HG03159 (cell line): ENCODE results near the gene IL9R.
"Not testable (repeated sequence)": the region's sequence is repeated elsewhere in the genome, so short reads cannot be mapped to it uniquely, and the experiment has no call there.

Source experiments
- ATAC-seq: cut with Tn5 transposase; IDR thresholded peaks from one replicate; pipeline ENCODE4 v1.9.1; 2021; ENCODE audit warnings: mild to moderate bottlenecking, moderate library complexity; ENCODE audit not compliant: unreplicated experiment

Gene IL9R

GRCh38 chrX:155998116-155998515 lies 620 bp downstream of the IL9R start:
- no peak for ATAC-seq

- ATAC-seq = no peak
Observed at GRCh38 chrX:155998761-155999510, 1.4 kb downstream of the IL9R start.

DNA sequence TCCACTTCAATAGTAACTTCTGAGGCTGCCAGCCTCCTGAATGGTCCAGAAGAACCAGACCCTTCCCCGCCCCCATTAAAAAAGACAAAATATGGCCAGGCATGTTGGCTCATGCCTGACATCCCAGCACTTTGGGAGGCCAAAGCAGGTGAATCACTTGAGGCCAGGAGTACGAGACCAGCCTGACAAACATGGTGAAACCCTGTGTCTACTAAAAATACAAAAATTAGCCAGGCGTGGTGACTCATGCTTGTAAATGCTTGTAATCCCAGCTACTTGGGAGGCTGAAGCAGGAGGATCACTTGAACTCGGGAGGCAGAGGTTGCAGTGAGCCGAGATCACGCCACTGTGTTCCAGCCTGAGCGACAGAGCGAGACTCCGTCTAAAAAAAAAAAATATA lies 2.3 kb downstream of the IL9R start:
- ATAC-seq = not testable (repeated sequence)

GRCh38 chrX:156000361-156000926 lies 2.9 kb downstream of the IL9R start:
- no peak for ATAC-seq

DNA sequence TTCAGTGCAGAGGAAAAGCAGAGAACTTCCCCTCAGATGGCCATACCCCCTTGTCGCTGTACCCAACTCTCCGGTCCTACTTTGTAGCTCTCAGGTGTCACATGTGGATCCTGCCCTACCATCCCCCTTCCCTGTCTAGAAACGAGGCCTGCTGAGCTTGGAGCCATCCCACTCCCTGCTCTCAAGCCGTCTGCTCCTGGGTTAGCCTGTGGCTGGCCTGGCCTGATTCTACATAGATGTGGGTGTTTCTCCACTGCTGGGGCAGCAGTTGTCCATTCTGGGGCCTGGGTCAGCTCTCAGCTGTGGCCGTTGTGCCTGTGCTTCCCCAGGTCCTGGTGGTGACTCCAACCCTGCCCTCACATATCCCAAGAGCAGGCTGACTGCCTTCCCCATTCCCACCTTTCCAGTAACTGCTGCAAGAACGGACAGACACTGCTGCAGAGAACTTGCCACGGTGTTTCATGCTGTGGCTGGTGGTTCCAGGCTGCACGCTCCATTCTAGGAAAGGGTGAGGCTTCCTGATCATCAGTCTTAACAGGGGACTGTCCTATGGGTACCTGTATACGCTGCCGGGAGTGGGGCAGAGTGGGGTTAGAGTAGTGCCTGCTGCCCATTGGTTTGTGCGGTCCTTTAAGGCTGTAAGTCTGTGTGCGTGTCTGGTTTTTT lies 3.6 kb downstream of the IL9R start:
- ATAC-seq = no peak

- no peak for ATAC-seq
Observed at GRCh38 chrX:156001667-156002021, 4.1 kb downstream of the IL9R start.

- no peak for ATAC-seq
Observed at GRCh38 chrX:156002507-156002906, 5.0 kb downstream of the IL9R start.

GRCh38 chrX:156003486-156004185 lies 6.1 kb downstream of the IL9R start:
- no peak for ATAC-seq

DNA sequence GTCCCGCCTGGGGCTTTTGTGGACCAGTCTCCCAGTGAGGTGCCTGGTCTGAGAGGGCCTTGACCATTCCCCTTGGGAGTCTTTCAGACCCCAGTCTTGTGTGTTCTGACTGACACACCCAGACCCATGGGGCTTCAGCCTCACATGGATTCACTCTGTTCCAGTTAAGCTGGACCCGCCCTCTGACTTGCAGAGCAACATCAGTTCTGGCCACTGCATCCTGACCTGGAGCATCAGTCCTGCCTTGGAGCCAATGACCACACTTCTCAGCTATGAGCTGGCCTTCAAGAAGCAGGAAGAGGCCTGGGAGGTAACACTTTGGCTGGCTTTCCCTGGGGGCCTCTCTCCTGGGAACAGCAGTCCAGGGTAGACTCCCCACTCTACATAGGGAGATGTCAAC lies 6.8 kb downstream of the IL9R start:
- ATAC-seq = no peak

- ATAC-seq = no peak
Observed at GRCh38 chrX:156004740-156005139, 7.2 kb downstream of the IL9R start.

DNA sequence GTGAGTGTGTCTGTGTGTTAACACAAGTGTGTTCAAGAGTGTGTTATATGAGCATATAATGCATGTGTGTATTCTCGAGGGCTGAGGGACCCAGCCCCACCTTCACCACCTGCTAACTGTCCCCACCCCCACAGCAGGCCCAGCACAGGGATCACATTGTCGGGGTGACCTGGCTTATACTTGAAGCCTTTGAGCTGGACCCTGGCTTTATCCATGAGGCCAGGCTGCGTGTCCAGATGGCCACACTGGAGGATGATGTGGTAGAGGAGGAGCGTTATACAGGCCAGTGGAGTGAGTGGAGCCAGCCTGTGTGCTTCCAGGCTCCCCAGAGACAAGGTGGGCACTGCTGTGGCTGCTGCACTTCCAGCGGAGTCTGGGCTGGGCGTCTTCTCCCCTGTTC lies 7.6 kb downstream of the IL9R start:
- ATAC-seq = no peak

DNA sequence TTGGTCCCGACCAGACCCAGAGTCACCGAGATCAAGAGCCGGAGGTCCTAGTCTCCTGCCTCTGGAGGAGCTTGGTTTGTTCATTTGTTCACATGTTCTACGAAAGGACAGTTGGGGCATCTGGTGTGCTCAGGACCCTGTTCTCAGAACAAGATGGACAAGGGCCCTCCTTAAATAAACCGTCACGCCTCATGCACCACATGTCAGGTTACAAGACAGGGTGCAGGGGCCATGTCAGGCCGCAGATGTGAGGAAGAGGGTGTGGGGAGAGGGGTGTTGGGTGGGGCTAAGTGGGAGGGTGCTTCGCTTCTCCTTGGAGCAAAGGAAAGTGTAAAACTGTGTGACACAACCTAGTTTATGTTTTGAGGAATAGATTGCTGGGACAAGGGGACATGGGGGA lies 9.0 kb downstream of the IL9R start:
- not testable (repeated sequence) for ATAC-seq

DNA sequence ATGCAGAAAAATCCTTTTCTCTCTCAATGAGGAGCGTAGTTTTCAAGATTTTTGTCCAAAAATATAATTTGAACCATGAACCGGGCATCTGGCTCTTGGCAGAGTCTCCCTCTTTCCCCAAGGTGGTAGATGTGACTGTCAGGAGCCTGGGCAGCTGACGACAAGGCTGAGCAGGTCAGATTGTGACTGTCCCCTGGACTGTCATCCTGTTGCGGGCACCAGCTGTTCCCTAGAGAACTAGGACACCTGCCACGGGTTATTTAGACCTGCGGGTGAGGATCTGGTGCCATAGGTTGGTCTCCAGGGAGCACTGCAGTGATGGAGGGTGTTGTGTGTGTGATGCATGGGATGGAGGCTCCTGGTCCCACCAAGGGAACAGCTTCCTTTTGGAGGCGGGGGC lies 10.9 kb downstream of the IL9R start:
- ATAC-seq = not testable (repeated sequence)

DNA sequence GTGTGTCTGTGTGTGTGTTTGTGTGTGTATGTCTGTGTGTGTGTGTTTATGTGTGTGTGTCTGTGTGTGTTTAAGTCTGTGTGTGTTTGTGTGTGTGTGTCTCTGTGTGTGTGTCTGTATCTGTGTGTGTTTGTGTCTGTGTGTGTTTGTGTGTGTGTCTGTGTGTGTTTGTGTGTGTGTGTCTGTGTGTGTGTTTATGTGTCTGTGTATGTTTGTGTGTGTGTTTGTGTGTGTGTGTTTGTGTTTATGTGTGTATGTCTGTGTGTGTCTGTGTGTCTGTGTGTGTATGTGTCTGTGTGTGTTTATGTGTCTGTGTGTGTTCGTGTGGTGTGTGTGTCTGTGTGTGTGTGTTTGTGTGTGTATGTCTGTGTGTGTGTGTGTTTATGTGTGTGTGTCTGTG lies 11.4 kb downstream of the IL9R start:
- no peak for ATAC-seq

DNA sequence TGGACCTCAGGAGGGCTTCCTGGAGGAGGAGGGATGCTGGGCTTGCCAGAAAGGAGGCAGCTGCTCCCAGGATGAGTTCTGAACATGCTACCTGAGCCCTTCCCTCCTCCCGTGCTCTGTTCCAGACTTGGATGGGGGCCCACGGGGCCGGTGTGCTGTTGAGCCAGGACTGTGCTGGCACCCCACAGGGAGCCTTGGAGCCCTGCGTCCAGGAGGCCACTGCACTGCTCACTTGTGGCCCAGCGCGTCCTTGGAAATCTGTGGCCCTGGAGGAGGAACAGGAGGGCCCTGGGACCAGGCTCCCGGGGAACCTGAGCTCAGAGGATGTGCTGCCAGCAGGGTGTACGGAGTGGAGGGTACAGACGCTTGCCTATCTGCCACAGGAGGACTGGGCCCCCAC lies 12.2 kb downstream of the IL9R start:
- ATAC-seq = not testable (repeated sequence)

GRCh38 chrX:156013286-156013953 lies 15.9 kb downstream of the IL9R start:
- ATAC-seq = not testable (repeated sequence)

DNA sequence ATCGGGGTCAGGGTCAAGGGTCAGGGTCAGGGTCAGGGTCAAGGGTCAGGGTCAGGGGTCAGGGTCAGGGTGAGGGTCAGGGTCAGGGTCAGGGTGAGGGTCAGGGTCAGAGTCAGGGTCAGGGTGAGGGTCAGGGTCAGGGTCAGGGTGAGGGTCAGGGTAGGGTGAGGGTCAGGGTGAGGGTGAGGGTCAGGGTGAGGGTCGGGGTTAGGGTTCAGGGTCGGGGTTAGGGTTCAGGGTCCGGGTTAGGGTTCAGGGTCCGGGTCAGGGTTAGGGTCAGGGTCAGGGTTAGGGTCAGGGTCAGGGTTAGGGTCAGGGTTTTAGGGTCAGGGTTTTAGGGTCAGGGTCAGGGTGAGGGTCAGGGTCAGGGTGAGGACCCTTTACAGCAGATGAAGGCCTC lies 22.4 kb downstream of the IL9R start:
- ATAC-seq = not testable (repeated sequence)

DNA sequence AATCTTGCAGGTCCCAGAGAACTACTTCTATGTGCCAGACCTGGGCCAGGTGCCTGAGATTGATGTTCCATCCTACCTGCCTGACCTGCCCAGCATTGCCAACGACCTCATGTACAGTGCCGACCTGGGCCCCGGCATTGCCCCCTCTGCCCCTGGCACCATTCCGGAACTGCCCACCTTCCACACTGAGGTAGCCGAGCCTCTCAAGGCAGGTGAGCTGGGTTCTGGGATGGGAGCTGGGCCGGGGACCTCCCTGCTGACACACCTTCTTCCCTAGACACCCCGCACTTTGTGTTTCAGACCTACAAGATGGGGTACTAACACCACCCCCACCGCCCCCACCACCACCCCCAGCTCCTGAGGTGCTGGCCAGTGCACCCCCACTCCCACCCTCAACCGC lies 25.5 kb downstream of the IL9R start:
- ATAC-seq = not testable (repeated sequence)

DNA sequence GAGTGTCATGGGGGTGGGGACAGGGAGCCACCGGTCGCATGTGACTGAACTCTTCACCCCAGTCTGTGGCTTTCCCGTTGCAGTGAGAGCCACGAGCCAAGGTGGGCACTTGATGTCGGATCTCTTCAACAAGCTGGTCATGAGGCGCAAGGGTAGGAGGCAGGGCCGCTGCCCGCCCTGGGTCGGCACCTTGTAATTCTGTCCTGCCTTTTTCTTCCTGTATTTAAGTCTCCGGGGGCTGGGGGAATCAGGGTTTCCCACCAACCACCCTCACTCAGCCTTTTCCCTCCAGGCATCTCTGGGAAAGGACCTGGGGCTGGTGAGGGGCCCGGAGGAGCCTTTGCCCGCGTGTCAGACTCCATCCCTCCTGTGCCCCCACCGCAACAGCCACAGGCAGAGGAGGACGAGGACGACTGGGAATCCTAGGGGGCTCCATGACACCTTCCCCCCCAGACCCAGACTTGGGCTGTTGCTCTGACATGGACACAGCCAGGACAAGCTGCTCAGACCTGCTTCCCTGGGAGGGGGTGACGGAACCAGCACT lies 27.5 kb downstream of the IL9R start:
- not testable (repeated sequence) for ATAC-seq

DNA sequence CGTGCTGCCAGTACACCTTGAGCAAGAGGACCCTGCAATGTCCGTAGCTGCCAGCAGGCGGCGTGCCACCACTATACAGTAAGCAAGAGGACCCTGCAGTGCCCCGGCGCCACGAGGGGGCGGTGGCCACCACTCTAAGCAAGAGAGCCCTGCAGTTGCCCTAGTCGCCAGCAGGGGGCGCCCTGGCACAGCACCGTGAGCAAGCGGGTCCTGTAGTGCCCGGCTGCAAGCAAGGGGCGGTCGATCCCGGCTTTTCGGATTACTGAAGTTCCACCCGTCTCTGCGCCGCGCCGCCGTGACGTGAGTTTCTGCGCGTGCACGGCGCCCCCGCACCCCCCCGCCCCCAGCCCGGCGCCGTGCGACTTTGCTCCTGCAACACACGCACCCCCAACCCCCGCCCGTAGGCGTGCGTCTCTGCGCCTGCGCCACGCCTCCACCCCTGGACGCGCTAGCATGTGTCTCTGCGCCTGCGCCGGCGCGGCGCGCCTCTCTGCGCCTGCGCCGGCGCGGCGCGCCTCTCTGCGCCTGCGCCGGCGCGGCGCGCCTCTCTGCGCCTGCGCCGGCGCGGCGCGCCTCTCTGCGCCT lies 31.2 kb downstream of the IL9R start:
- ATAC-seq = not testable (repeated sequence)
